Gastroesophageal sphincter (tissue), 3 donors: ENCODE data around the gene CMIP.

Experiments
- CTCF ChIP-seq, 4 experiments: fragments of 200-600 bp in 2 of 4; fragments of 450-650 bp in 2 of 4; sonication (generic) in 1 of 4; IDR thresholded peaks; one replicate each; pipeline ENCODE4 v1.5.1; 2017 to 2019; ENCODE audit warnings: antibody characterized with exemption in 4 of 4, mild to moderate bottlenecking in 2 of 4, moderate library complexity in 2 of 4
- EP300 ChIP-seq: sonication (generic); formaldehyde crosslinking; IDR thresholded peaks from one replicate; pipeline ENCODE4 v1.6.1; 2017; ENCODE audit warnings: antibody characterized with exemption, mild to moderate bottlenecking
- POLR2A ChIP-seq, 2 donors: fragments of 450-650 bp; IDR thresholded peaks; one replicate each; pipeline ENCODE4 v1.6.1; 2017; ENCODE audit warnings: antibody characterized with exemption in 2 of 2, mild to moderate bottlenecking in 2 of 2, moderate library complexity in 1 of 2

GRCh38 chr16:81700780-81701165 is 256.2 kb downstream of the CMIP start:
- no peak for TF ChIP-seq POLR2A (IDR thresholded peaks at IDR 0.05)
- TF ChIP-seq CTCF (IDR thresholded peaks at IDR 0.05) = no peak
- TF ChIP-seq EP300 = no peak
